H9 (cell line): ENCODE results near the gene APOBEC2. TPM values are rescaled to one million over a fixed set of nuclear protein-coding genes. Genes with fewer than 3 reads are reported as not detected.

Experiments used
- DNase-seq: peaks from one replicate; pipeline ENCODE4 v3.0.0-alpha.2; 2017
- H2AFZ ChIP-seq: one replicate; pipeline ENCODE4 v1.6.1; 2013; ENCODE audit warnings: mild to moderate bottlenecking, low read length, control low read depth, moderate library complexity
- H2AK5ac ChIP-seq: 2 replicates; pipeline ENCODE4 v1.6.1; 2013; ENCODE audit warnings: low read length, control low read depth, mixed read lengths; ENCODE audit not compliant: insufficient read length
- H2BK120ac ChIP-seq: one replicate; pipeline ENCODE4 v1.6.1; 2013; ENCODE audit warnings: low read depth, mild to moderate bottlenecking, low read length, control low read depth, inconsistent platforms; ENCODE audit not compliant: poor library complexity, severe bottlenecking
- H2BK12ac ChIP-seq: 2 replicates; pipeline ENCODE4 v1.6.1; 2013; ENCODE audit warnings: low read length, control low read depth, mixed read lengths, low read depth; ENCODE audit not compliant: insufficient read length
- H2BK15ac ChIP-seq: 2 replicates; pipeline ENCODE4 v1.6.1; 2013; ENCODE audit warnings: low read depth, low read length, control low read depth
- H2BK20ac ChIP-seq: one replicate; pipeline ENCODE4 v1.6.1; 2013; ENCODE audit warnings: low read depth, mild to moderate bottlenecking, low read length, control low read depth, inconsistent platforms; ENCODE audit not compliant: poor library complexity, severe bottlenecking
- H2BK5ac ChIP-seq: 2 replicates; pipeline ENCODE4 v1.6.1; 2013; ENCODE audit warnings: low read length, control low read depth, mixed read lengths; ENCODE audit not compliant: insufficient read length
- H3K14ac ChIP-seq: 2 replicates; pipeline ENCODE4 v1.6.1; 2013; ENCODE audit warnings: low read length, control low read depth; ENCODE audit not compliant: insufficient read depth
- H3K18ac ChIP-seq: 2 replicates; pipeline ENCODE4 v1.6.1; 2013; ENCODE audit warnings: low read depth, mild to moderate bottlenecking, mixed read lengths, low read length, control low read depth; ENCODE audit not compliant: insufficient read length
- H3K23ac ChIP-seq: 2 replicates; pipeline ENCODE4 v1.6.1; 2013; ENCODE audit warnings: low read length, control low read depth, mixed read lengths, low read depth; ENCODE audit not compliant: insufficient read length
- H3K23me2 ChIP-seq: 2 replicates; pipeline ENCODE4 v1.6.1; 2013; ENCODE audit warnings: low read depth, mild to moderate bottlenecking, mixed read lengths, low read length, control low read depth; ENCODE audit not compliant: insufficient read length, poor library complexity, severe bottlenecking
- H3K27ac ChIP-seq: 2 replicates; pipeline ENCODE4 v1.5.1; 2013; ENCODE audit warnings: low read length, control low read depth, mixed read lengths, low read depth; ENCODE audit not compliant: insufficient read length
- H3K27me3 ChIP-seq: 2 replicates; pipeline ENCODE4 v1.6.1; 2013; ENCODE audit warnings: low read length, control low read depth, inconsistent platforms; ENCODE audit not compliant: insufficient read depth
- H3K4ac ChIP-seq: 2 replicates; pipeline ENCODE4 v1.6.1; 2013; ENCODE audit warnings: low read depth, mild to moderate bottlenecking, control low read depth, inconsistent platforms, low read length, moderate library complexity
- H3K4me1 ChIP-seq: 2 replicates; pipeline ENCODE4 v1.6.1; 2013; ENCODE audit warnings: low read length, control low read depth, inconsistent platforms; ENCODE audit not compliant: insufficient read depth
- H3K4me2 ChIP-seq: 2 replicates; pipeline ENCODE4 v1.6.1; 2013; ENCODE audit warnings: low read length, control low read depth, mixed read lengths; ENCODE audit not compliant: insufficient read length, insufficient read depth
- H3K56ac ChIP-seq: 2 replicates; pipeline ENCODE4 v1.6.1; 2013; ENCODE audit warnings: low read depth, mild to moderate bottlenecking, mixed read lengths, low read length, control low read depth; ENCODE audit not compliant: insufficient read length
- H3K79me1 ChIP-seq: 2 replicates; pipeline ENCODE4 v1.6.1; 2013; ENCODE audit warnings: low read depth, mild to moderate bottlenecking, moderate library complexity, low read length, control low read depth, inconsistent platforms; ENCODE audit not compliant: insufficient read depth, poor library complexity, severe bottlenecking
- H3K79me2 ChIP-seq: 2 replicates; pipeline ENCODE4 v1.6.1; 2013; ENCODE audit warnings: low read length, control low read depth, inconsistent platforms; ENCODE audit not compliant: insufficient read depth
- H3K9ac ChIP-seq: 2 replicates; pipeline ENCODE4 v1.6.1; 2013; ENCODE audit warnings: low read length, control low read depth, mixed read lengths; ENCODE audit not compliant: insufficient read length; ENCODE audit errors: extremely low read depth
- H3K9me3 ChIP-seq: one replicate; pipeline ENCODE4 v1.6.1; 2013; ENCODE audit warnings: low read depth, low read length, inconsistent platforms; ENCODE audit not compliant: control insufficient read depth
- H3T11ph ChIP-seq: one replicate; pipeline ENCODE4 v1.6.1; 2013; ENCODE audit warnings: mild to moderate bottlenecking, low read length, control low read depth, inconsistent platforms
- H4K20me1 ChIP-seq: one replicate; pipeline ENCODE4 v1.6.1; 2013; ENCODE audit not compliant: control insufficient read depth, insufficient read length, insufficient read depth
- H4K5ac ChIP-seq: 2 replicates; pipeline ENCODE4 v1.6.1; 2013; ENCODE audit warnings: low read depth, mild to moderate bottlenecking, mixed read lengths, low read length, control low read depth; ENCODE audit not compliant: insufficient read length
- H4K8ac ChIP-seq: replicated peaks from 2 replicates; pipeline ENCODE4 v1.6.1; 2013; ENCODE audit warnings: low read length, control low read depth, mixed read lengths, low read depth; ENCODE audit not compliant: insufficient read length
- H4K91ac ChIP-seq: 2 replicates; pipeline ENCODE4 v1.6.1; 2013; ENCODE audit warnings: low read depth, mild to moderate bottlenecking, moderate library complexity, mixed read lengths, low read length, control low read depth; ENCODE audit not compliant: insufficient read length
- H3K27ac Mint-ChIP-seq, 3 experiments: 2 replicates in 2 of 3; 3 replicates in 1 of 3; pipeline ENCODE4 v1.8.0; 2020 to 2021; ENCODE audit warnings: mixed read lengths in 3 of 3, mild to moderate bottlenecking in 1 of 3, moderate library complexity in 1 of 3
- H3K27me3 Mint-ChIP-seq: 2 replicates; pipeline ENCODE4 v1.8.0; 2021; ENCODE audit warnings: low read depth, mild to moderate bottlenecking, moderate library complexity, mixed read lengths
- H3K36me3 Mint-ChIP-seq, 3 experiments: 2 replicates in 2 of 3; 3 replicates in 1 of 3; pipeline ENCODE4 v1.8.0; 2020 to 2021; ENCODE audit warnings: low read depth in 3 of 3, mixed read lengths in 3 of 3; ENCODE audit not compliant: insufficient read depth in 1 of 3
- H3K4me1 Mint-ChIP-seq, 2 experiments: 2 replicates each; pipeline ENCODE4 v1.8.0; 2020; ENCODE audit warnings: mixed read lengths in 2 of 2
- H3K4me3 Mint-ChIP-seq, 2 experiments: 2 replicates in 1 of 2; 3 replicates in 1 of 2; pipeline ENCODE4 v1.8.0; 2020 to 2021; ENCODE audit warnings: mild to moderate bottlenecking in 2 of 2, mixed read lengths in 2 of 2, moderate library complexity in 1 of 2
- H3K9me3 Mint-ChIP-seq, 2 experiments: 2 replicates in 1 of 2; 3 replicates in 1 of 2; pipeline ENCODE4 v1.8.0; 2020; ENCODE audit warnings: mild to moderate bottlenecking in 2 of 2, mixed read lengths in 2 of 2, moderate library complexity in 1 of 2
- CTCF ChIP-seq: fragments of 200-600 bp; sonication (generic); conservative IDR thresholded peaks from 3 replicates; pipeline ENCODE4 v1.8.0; 2021; ENCODE audit warnings: antibody characterized with exemption, mild to moderate bottlenecking
- WGBS: extraction: QIAGEN DNeasy Blood & Tissue Kit; methylation state at CpG from one replicate; pipeline ENCODE4 v1.1.7; 2013; ENCODE audit warnings: missing lambda C conversion rate, low lambda C conversion rate, mixed read lengths; ENCODE audit not compliant: insufficient read length; ENCODE audit errors: extremely low coverage; 5-methylcytosine and 5-hydroxymethylcytosine counted together
- total RNA-seq: library from RNA; stranded (reverse); gene quantifications from 2 replicates; pipeline ENCODE4 v1.2.1, GENCODE V29; 2021

Gene APOBEC2
- total RNA-seq, 1 experiment from 2014 or later, result not detected

- H4K20me1 ChIP-seq, result no peaks in the 10 kb centered on the region
- no peak overlapping the region for H2BK12ac ChIP-seq
- no peaks in the 10 kb centered on the region for H3K23me2 ChIP-seq
- TF ChIP-seq CTCF, result no peak
- no peaks in the 10 kb centered on the region for H3K79me2 ChIP-seq
- no peak overlapping the region for H3K23ac ChIP-seq
- Mint-ChIP-seq H3K36me3 (peaks cover 0 to 1% (median 0%) of the 10 kb centered on the region in 3 experiments; a peak in 2 of 7 replicates), H3K9me3 (no peaks in the 10 kb centered on the region), H3K4me3 (no peak overlapping the region), H3K4me1 (peaks cover 14 to 21% of the 10 kb centered on the region in 2 experiments), H3K27me3 (no peaks in the 10 kb centered on the region), H3K27ac (peak overlapping the region in 1 of 3 experiments; percentile 6; a peak in 1 of 7 replicates)
- H4K5ac ChIP-seq, result no peak overlapping the region
- H3K79me1 ChIP-seq, result no peaks in the 10 kb centered on the region
- H3K4me1 ChIP-seq, result peaks cover 7% of the 10 kb centered on the region; the same call in 1 of the 2 replicates
- H3K9ac ChIP-seq, result no peak overlapping the region
- no peak overlapping the region for H2AK5ac ChIP-seq
- H3K4ac ChIP-seq, result no peak overlapping the region
- no peak for DNase-seq
- H3K27me3 ChIP-seq, result no peaks in the 10 kb centered on the region
- H3K27ac ChIP-seq, result no peak overlapping the region
- no peak overlapping the region for H2BK120ac ChIP-seq
- no peak overlapping the region for H2BK15ac ChIP-seq
- no peak overlapping the region for H3K56ac ChIP-seq
- no peak overlapping the region for H4K91ac ChIP-seq
- H3K9me3 ChIP-seq, result no peaks in the 10 kb centered on the region
- H4K8ac ChIP-seq, result no peak overlapping the region
- H2BK5ac ChIP-seq, result no peak overlapping the region
- H3T11ph ChIP-seq, result no peak overlapping the region
- no peak overlapping the region for H3K4me2 ChIP-seq
- no peak overlapping the region for H3K18ac ChIP-seq
- no peak overlapping the region for H2BK20ac ChIP-seq
- WGBS, result no CpG with 5 or more reads among the region's 5 CpGs
- H3K14ac ChIP-seq, result no peak overlapping the region
- no peak overlapping the region for H2AFZ ChIP-seq
Observed at GRCh38 chr6:41051873-41052272, 1.1 kb upstream of the APOBEC2 start.
